AG10803 (cell line): ENCODE data around the gene PKD2.

Experiments
- DNase-seq: peaks from one replicate; pipeline ENCODE4 v3.0.0; 2010; ENCODE audit warnings: low read depth
- H3K4me3 ChIP-seq: 2 replicates; pipeline ENCODE4 v1.5.1; 2011; ENCODE audit warnings: mild to moderate bottlenecking, low read length, control low read depth
- TF ChIP-seq, protein P1 (sequence below): conservative IDR thresholded peaks from 2 replicates; pipeline ENCODE4 v1.5.1; 2011; ENCODE audit warnings: mild to moderate bottlenecking, low read length, control low read depth, inconsistent platforms

Gene PKD2

DNA sequence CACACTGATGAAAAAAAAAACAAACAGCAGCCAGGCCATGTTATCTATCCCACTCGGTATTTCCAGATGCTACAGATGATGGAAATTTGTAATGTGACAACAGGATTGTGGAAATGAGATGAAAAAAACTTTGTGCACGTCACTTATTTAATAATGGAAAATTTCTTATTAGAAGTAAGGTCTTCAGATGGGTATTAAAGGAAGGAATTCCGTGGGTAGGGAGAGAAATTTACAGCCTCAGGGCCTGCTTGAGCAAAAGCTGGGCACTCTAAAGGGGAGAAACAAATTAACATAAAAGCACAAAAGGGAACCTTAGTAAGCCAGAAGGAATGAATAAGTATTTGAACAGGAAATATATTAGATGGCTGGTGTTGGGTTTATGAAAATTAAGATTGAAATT lies 4.2 kb upstream of the PKD2 start:
- H3K4me3 ChIP-seq: no peak overlapping the region
- peak; percentile 52 for DNase-seq
- TF ChIP-seq, protein P1, sequence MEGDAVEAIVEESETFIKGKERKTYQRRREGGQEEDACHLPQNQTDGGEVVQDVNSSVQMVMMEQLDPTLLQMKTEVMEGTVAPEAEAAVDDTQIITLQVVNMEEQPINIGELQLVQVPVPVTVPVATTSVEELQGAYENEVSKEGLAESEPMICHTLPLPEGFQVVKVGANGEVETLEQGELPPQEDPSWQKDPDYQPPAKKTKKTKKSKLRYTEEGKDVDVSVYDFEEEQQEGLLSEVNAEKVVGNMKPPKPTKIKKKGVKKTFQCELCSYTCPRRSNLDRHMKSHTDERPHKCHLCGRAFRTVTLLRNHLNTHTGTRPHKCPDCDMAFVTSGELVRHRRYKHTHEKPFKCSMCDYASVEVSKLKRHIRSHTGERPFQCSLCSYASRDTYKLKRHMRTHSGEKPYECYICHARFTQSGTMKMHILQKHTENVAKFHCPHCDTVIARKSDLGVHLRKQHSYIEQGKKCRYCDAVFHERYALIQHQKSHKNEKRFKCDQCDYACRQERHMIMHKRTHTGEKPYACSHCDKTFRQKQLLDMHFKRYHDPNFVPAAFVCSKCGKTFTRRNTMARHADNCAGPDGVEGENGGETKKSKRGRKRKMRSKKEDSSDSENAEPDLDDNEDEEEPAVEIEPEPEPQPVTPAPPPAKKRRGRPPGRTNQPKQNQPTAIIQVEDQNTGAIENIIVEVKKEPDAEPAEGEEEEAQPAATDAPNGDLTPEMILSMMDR: no peak

GRCh38 chr4:88005076-88005475 lies 2.4 kb upstream of the PKD2 start:
- TF ChIP-seq, protein P1: no peak
- peak; percentile 95 for DNase-seq
- H3K4me3 ChIP-seq: no peak overlapping the region; the same call in 1 of the 2 replicates

- H3K4me3 ChIP-seq: no peak overlapping the region
- TF ChIP-seq, protein P1: no peak
- no peak for DNase-seq
Observed at GRCh38 chr4:88005946-88006345, 1.5 kb upstream of the PKD2 start.

GRCh38 chr4:88006956-88007303 lies 505 bp upstream of the PKD2 start:
- TF ChIP-seq, protein P1: no peak
- no peak for DNase-seq
- H3K4me3 ChIP-seq: peak overlapping the region; percentile 62

DNA sequence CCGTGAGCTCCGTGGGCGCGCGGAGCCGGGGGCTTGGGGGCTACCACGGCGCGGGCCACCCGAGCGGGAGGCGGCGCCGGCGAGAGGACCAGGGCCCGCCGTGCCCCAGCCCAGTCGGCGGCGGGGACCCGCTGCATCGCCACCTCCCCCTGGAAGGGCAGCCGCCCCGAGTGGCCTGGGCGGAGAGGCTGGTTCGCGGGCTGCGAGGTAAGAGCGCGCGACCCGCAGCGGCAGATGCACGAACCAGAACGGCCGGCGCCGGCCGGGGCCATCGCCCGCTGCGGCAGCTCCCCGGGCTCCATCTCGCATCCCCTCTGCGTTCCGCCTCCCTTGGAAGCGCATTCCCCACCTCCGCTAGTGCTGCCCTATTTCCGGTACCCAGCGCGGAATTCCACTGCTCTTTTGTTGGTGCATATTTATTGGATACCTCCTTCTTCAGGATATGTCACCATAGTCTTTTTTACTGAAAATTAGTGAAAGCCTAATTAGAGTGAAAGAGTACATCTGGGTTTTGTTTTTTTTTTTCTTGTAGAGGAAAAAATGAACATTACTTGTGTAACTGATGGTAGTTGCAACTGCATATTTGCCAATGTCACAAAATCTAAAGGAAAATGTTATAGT lies 797 bp downstream of the PKD2 start:
- TF ChIP-seq, protein P1: no peak
- H3K4me3 ChIP-seq: peak overlapping the region; percentile 78
- DNase-seq: peak; percentile 50

DNA sequence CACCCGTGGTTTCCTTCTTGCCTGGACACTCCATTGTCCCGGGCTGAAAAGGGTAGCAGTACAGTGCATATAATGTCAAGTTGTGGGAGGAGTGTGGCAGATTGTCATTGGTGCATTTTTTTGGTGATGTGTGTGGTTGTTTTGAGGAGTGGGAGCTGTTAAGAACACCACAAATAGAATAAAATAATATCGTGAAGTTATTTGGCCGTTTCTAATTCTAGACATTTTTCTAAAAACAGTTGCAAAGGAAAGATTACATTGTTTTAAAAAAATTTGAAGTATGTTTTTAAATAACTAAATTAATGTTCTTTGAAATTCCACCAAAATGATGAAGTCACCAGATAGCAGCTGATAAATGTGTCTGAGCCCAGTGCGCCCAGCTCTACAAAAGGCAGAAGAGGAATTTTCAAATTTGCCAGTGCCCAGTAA lies 1.3 kb downstream of the PKD2 start:
- DNase-seq: peak; percentile 38
- H3K4me3 ChIP-seq: peak overlapping the region; percentile 78
- TF ChIP-seq, protein P1: no peak

DNA sequence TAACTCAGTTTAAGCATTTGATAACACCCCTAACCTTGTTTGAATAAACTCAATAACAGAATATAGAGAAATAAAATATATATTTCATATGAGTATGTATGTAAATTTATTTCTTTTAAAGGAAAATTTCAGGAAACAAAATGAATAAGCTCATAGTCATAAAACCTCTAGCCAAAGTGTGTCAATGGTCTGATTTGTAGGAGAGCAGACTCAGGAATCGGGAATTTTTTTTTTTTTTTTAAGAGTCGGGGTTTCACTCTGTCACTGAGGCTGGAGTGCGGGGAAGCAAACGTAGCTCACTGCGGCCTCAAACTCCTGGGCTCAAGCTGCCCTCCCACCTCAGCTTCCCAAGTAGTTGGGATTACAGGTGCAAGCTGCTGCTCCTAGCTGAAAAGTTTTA lies 2.4 kb downstream of the PKD2 start:
- no peak for DNase-seq
- peak overlapping the region; percentile 78 for H3K4me3 ChIP-seq
- TF ChIP-seq, protein P1: no peak
